Sigmoid colon (tissue), 3 donors: ENCODE results near the gene HNRNPA3.

ENCODE experiments used
- CTCF ChIP-seq, 4 experiments: fragments of 450-650 bp in 3 of 4; fragments of 200-600 bp in 1 of 4; IDR thresholded peaks; one replicate each; pipeline ENCODE4 v1.5.1; 2016 to 2019; ENCODE audit warnings: antibody characterized with exemption in 4 of 4, mild to moderate bottlenecking in 3 of 4, moderate library complexity in 2 of 4
- POLR2A ChIP-seq, 2 donors: fragments of 450-650 bp; IDR thresholded peaks; one replicate each; pipeline ENCODE4 v1.6.1; 2016; ENCODE audit warnings: antibody characterized with exemption in 2 of 2, mild to moderate bottlenecking in 2 of 2, moderate library complexity in 2 of 2

- no peak for TF ChIP-seq CTCF (IDR thresholded peaks at IDR 0.05)
- TF ChIP-seq POLR2A (IDR thresholded peaks at IDR 0.05): no peak
These were observed 8.2 kb upstream of the HNRNPA3 start for GRCh38 chr2:177204417-177204816.
